GM12878 (cell line): ENCODE results near the gene HSF4. TPM values are rescaled to one million over a fixed set of nuclear protein-coding genes. Genes with fewer than 3 reads are reported as not detected.

Source experiments
- BRCA1 ChIP-seq: IDR thresholded peaks from 2 replicates; pipeline ENCODE4 v1.6.1; 2011; ENCODE audit warnings: low read depth, low read length, improper control_type of control experiment
- HCFC1 ChIP-seq: fragments of 150-350 bp; IDR thresholded peaks from 2 replicates; pipeline ENCODE4 v1.6.1; 2014; ENCODE audit warnings: low read length
- IRF5 ChIP-seq: fragments of 450-650 bp; IDR thresholded peaks from 2 replicates; pipeline ENCODE4 v1.6.1; 2017; ENCODE audit warnings: borderline replicate concordance
- JUNB ChIP-seq: IDR thresholded peaks from 2 replicates; pipeline ENCODE4 v1.6.1; 2016; ENCODE audit warnings: antibody characterized with exemption, mild to moderate bottlenecking
- MLLT1 ChIP-seq: fragments of 450-650 bp; IDR thresholded peaks from 2 replicates; pipeline ENCODE4 v1.6.1; 2016; ENCODE audit warnings: mild to moderate bottlenecking
- PKNOX1 ChIP-seq: fragments of 450-650 bp; IDR thresholded peaks from 2 replicates; pipeline ENCODE4 v1.6.1; 2016; ENCODE audit warnings: mild to moderate bottlenecking
- SP1 ChIP-seq: IDR thresholded peaks from one replicate; pipeline ENCODE4 v1.6.1; 2011; ENCODE audit warnings: low read depth, low read length
- SUZ12 ChIP-seq: fragments of 200-600 bp; sonication (generic); IDR thresholded peaks from one replicate; pipeline ENCODE4 v1.6.1; 2018; ENCODE audit warnings: antibody characterized with exemption, mild to moderate bottlenecking; ENCODE audit not compliant: unreplicated experiment
- TCF7 ChIP-seq: IDR thresholded peaks from 2 replicates; pipeline ENCODE4 v1.6.1; 2014; ENCODE audit warnings: antibody characterized with exemption, borderline replicate concordance
- ZNF687 ChIP-seq: fragments of 450-650 bp; IDR thresholded peaks from 2 replicates; pipeline ENCODE4 v1.6.1; 2017; ENCODE audit warnings: mild to moderate bottlenecking, moderate library complexity
- polyA plus RNA-seq, 11 experiments: library from polyadenylated mRNA; depleted of rRNA in 4 of 11; unstranded in 6 of 11; stranded (reverse) in 5 of 11; fragments of >200 nt; fragmentation: Nextera tagmentation in 4 of 11; fragmentation: Illumina TruSeq in 1 of 11; extraction: Ambion mirVana in 4 of 11; extraction: Trizol in 1 of 11; gene quantifications; 1 replicate in 1 of 11; 2 replicates in 10 of 11; pipeline versions ENCODE4 v1.2.1 to v1.2.3, GENCODE V29; 2011 to 2016; ENCODE audit warnings: inconsistent platforms in 2 of 11, missing spikeins in 2 of 11, low read depth in 1 of 11
- total RNA-seq, 4 experiments: library from RNA; depleted of rRNA in 3 of 4; stranded (reverse); fragments of >200 nt in 3 of 4; fragmentation: Illumina TruSeq in 1 of 4; extraction: Trizol in 1 of 4; gene quantifications; 2 replicates each; pipeline versions ENCODE4 v1.2.1 to v1.2.3, GENCODE V29; 2013 to 2021

The HSF4 gene
- total and polyA plus RNA-seq, 10 of the 15 experiments (the other 5 are each of a cell fraction or from before 2014, with no cell fraction given): 0.31 to 9.9 (median 2.6) TPM; not detected in 1

GRCh38 chr16:67148656-67149275, 15.8 kb upstream of the HSF4 start (continued):
- no peak for TF ChIP-seq ZNF687
- no peak for TF ChIP-seq PKNOX1
- TF ChIP-seq BRCA1: no peak
- no peak for TF ChIP-seq TCF7
- TF ChIP-seq SUZ12: no peak
- no peak for TF ChIP-seq SP1
- no peak for TF ChIP-seq IRF5
- TF ChIP-seq JUNB: no peak
- TF ChIP-seq MLLT1: no peak
- no peak for TF ChIP-seq HCFC1
